K562 (cell line): ENCODE measurements around the gene CCDC124. TPM values are rescaled to one million over a fixed set of nuclear protein-coding genes. Genes with fewer than 3 reads are reported as not detected.

Source experiments
- ATAC-seq: fragments of 200-7000 bp; cut with Tn5 transposase; 3 replicates; pipeline ENCODE4 v1.9.1; 2020; ENCODE audit warnings: moderate library complexity
- BruUV-seq: library from RNA; stranded (reverse); fragments of 400-500 nt; replicated peaks from 2 replicates; lab custom pipeline; 2021; lab: Mats Ljungman, UMichigan
- CTCF ChIA-PET: fragments of 300-600 bp; formaldehyde crosslinking; extraction: SDS; loops from one replicate; lab custom pipeline; 2021; ENCODE audit warnings: low intra/inter-chr PET ratio; lab: Yijun Ruan, JAX
- POLR2A ChIA-PET: fragments of 300-600, 350-650 bp; sonication (Branson Sonifier 250); formaldehyde crosslinking; extraction: SDS; loops from one replicate; lab custom pipeline; 2021; ENCODE audit warnings: antibody characterized with exemption, inconsistent platforms; lab: Yijun Ruan, JAX
- DNase-seq, 4 experiments: peaks; one replicate each; pipeline versions ENCODE4 v3.0.0 to v3.0.0-alpha.2; 2011 to 2018; ENCODE audit warnings: low spot score in 3 of 4, mixed read lengths in 3 of 4; ENCODE audit errors: extremely low read depth in 1 of 4
- FAIRE-seq: peaks from 2 replicates; lab custom pipeline; 2011; peaks lifted over from hg19 to GRCh38; lab: Jason Lieb, UNC
- H2AFZ ChIP-seq: 2 replicates; pipeline ENCODE4 v1.6.0; 2011; ENCODE audit warnings: low read depth, low read length, control low read depth, inconsistent platforms
- H3K27ac ChIP-seq: fragments of 200-600 bp; 3 replicates; pipeline ENCODE4 v1.8.0; 2011; ENCODE audit warnings: low read depth, mild to moderate bottlenecking, control low read depth, inconsistent platforms, low read length, moderate library complexity, mixed read lengths; ENCODE audit errors: extremely low read depth
- H3K27me3 ChIP-seq, 2 experiments: fragments of 300-600 bp in 1 of 2; 2 replicates in 1 of 2; 3 replicates in 1 of 2; pipeline versions ENCODE4 v1.6.0 to v1.8.0; 2011; ENCODE audit warnings: inconsistent platforms in 2 of 2, low read length in 2 of 2, mild to moderate bottlenecking in 1 of 2, mixed read lengths in 1 of 2, moderate library complexity in 1 of 2; ENCODE audit not compliant: control insufficient read depth in 2 of 2, insufficient read depth in 2 of 2
- H3K36me3 ChIP-seq: fragments of 300-600 bp; 3 replicates; pipeline ENCODE4 v1.8.0; 2011; ENCODE audit warnings: mild to moderate bottlenecking, low read length, inconsistent platforms; ENCODE audit not compliant: control insufficient read depth, insufficient read depth
- H3K4me1 ChIP-seq, 2 experiments: fragments of 200-600 bp in 1 of 2; replicated peaks in 1 of 2; 2 replicates in 1 of 2; 3 replicates in 1 of 2; pipeline versions ENCODE4 v1.5.1 to v1.8.0; 2011; ENCODE audit warnings: inconsistent platforms in 2 of 2, low read length in 2 of 2, mild to moderate bottlenecking in 1 of 2, mixed read lengths in 1 of 2, moderate library complexity in 1 of 2; ENCODE audit not compliant: control insufficient read depth in 2 of 2, insufficient read depth in 2 of 2
- H3K4me2 ChIP-seq: 2 replicates; pipeline ENCODE4 v1.6.1; 2011; ENCODE audit warnings: low read length, control low read depth, inconsistent platforms, mixed read lengths; ENCODE audit not compliant: insufficient read depth
- H3K4me3 ChIP-seq: fragments of 200-600 bp; sonication (generic), shearing (Covaris generic); 2 replicates; pipeline ENCODE4 v1.5.1; 2016; ENCODE audit warnings: control low read depth, inconsistent platforms
- H3K79me2 ChIP-seq: fragments of 200-600 bp; 3 replicates; pipeline ENCODE4 v1.8.0; 2011; ENCODE audit warnings: low read length, inconsistent platforms; ENCODE audit not compliant: control insufficient read depth, insufficient read depth
- H3K9ac ChIP-seq, 2 experiments: 2 replicates each; pipeline versions ENCODE4 v1.6.0 to v1.6.1; 2011; ENCODE audit warnings: low read depth in 2 of 2, low read length in 2 of 2, control low read depth in 1 of 2, inconsistent platforms in 1 of 2, mild to moderate bottlenecking in 1 of 2, mixed read lengths in 1 of 2; ENCODE audit not compliant: insufficient read depth in 1 of 2
- H3K9me1 ChIP-seq: one replicate; pipeline ENCODE4 v1.6.0; 2011; ENCODE audit warnings: inconsistent platforms, mild to moderate bottlenecking, low read length, moderate library complexity; ENCODE audit not compliant: control insufficient read depth, insufficient read depth
- H3K9me3 ChIP-seq: replicated peaks from 2 replicates; pipeline ENCODE4 v1.5.1; 2011; ENCODE audit warnings: low read depth, low read length, inconsistent platforms; ENCODE audit not compliant: control insufficient read depth, insufficient read depth
- H4K20me1 ChIP-seq: replicated peaks from 2 replicates; pipeline ENCODE4 v1.6.1; 2011; ENCODE audit warnings: low read length, inconsistent platforms, mixed read lengths; ENCODE audit not compliant: control insufficient read depth, insufficient read depth
- BDP1 ChIP-seq: IDR thresholded peaks from 3 replicates; pipeline ENCODE4 v1.6.1; 2011; ENCODE audit not compliant: insufficient read length, insufficient read depth
- BMI1 ChIP-seq: fragments of 150-350 bp; IDR thresholded peaks from 2 replicates; pipeline ENCODE4 v1.6.1; 2014; ENCODE audit warnings: low read length
- BRD4 ChIP-seq: fragments of 200-600 bp; sonication (generic); IDR thresholded peaks from 2 replicates; pipeline ENCODE4 v1.6.1; 2017; ENCODE audit warnings: inconsistent platforms
- ETV1 ChIP-seq: fragments of 450-650 bp; conservative IDR thresholded peaks from 2 replicates; pipeline ENCODE4 v1.6.1; 2016; ENCODE audit warnings: missing genetic modification characterization, control low read depth, low read depth, missing compliant biosample characterization
- HNRNPH1 ChIP-seq: fragments of 200-400 bp; formaldehyde crosslinking; optimal IDR thresholded peaks from 2 replicates; pipeline ENCODE3; 2017; ENCODE audit warnings: low read depth, mild to moderate bottlenecking, low read length, moderate library complexity
- MAFF ChIP-seq: IDR thresholded peaks from 2 replicates; pipeline ENCODE4 v1.6.1; 2012; ENCODE audit warnings: low read length, improper control_type of control experiment
- MAFG ChIP-seq: fragments of 450-650 bp; conservative IDR thresholded peaks from 2 replicates; pipeline ENCODE4 v1.6.1; 2016; ENCODE audit warnings: missing genetic modification characterization, missing compliant biosample characterization
- NEUROD1 ChIP-seq: fragments of 150-350 bp; IDR thresholded peaks from 2 replicates; pipeline ENCODE4 v1.6.1; 2014; ENCODE audit warnings: borderline replicate concordance, low read length, low read depth; ENCODE audit not compliant: partially characterized antibody
- NR2C2 ChIP-seq, 2 experiments: fragments of 200-800 bp in 1 of 2; sonication (Bioruptor generic) in 1 of 2; sonication (generic) in 1 of 2; formaldehyde crosslinking in 1 of 2; IDR thresholded peaks; 2 replicates each; pipeline versions ENCODE4 v1.6.1 to v1.8.0; 2016 to 2022; ENCODE audit warnings: mild to moderate bottlenecking in 1 of 2, missing compliant biosample characterization in 1 of 2, missing genetic modification characterization in 1 of 2, missing genetic modification reagents in 1 of 2
- SP2 ChIP-seq: IDR thresholded peaks from 2 replicates; pipeline ENCODE4 v1.6.1; 2011; ENCODE audit warnings: mild to moderate bottlenecking, low read depth, low read length, moderate library complexity; ENCODE audit not compliant: poor library complexity, severe bottlenecking; ENCODE audit errors: extremely low read depth
- STAT5B ChIP-seq: fragments of 250-450 bp; sonication (Bioruptor Pico); IDR thresholded peaks from 2 replicates; pipeline ENCODE4 v1.8.0; 2021; ENCODE audit warnings: mild to moderate bottlenecking, inconsistent platforms
- ZFX ChIP-seq: sonication (generic); formaldehyde crosslinking; IDR thresholded peaks from 2 replicates; pipeline ENCODE4 v1.8.0; 2022; ENCODE audit warnings: mild to moderate bottlenecking, missing genetic modification reagents, moderate library complexity
- ZNF121 ChIP-seq: sonication (generic); formaldehyde crosslinking; conservative IDR thresholded peaks from 2 replicates; pipeline ENCODE4 v1.8.0; 2022; ENCODE audit warnings: missing genetic modification reagents
- WGBS: fragments of 100-300 bp; shearing (Covaris generic); methylation state at CpG from one replicate; pipeline ENCODE4 v1.1.6; 2016; ENCODE audit warnings: low coverage, mixed read lengths; ENCODE audit not compliant: insufficient coverage; ENCODE audit errors: missing lambda C conversion rate; 5-methylcytosine and 5-hydroxymethylcytosine counted together
- in situ Hi-C: fragments of 300-500 bp; cut with MboI; formaldehyde crosslinking; loops from 4 replicates; pipeline ENCODE4 v1.15.0; 2018; ENCODE audit warnings: inconsistent platforms, mixed read lengths
- intact Hi-C: fragments of 100-400 bp; cut with micrococcal nuclease; formaldehyde crosslinking; loops from 2 replicates; pipeline ENCODE4 v1.14.2; 2022
- polyA plus RNA-seq, 8 experiments: library from polyadenylated mRNA; depleted of rRNA in 4 of 8; stranded (reverse) in 5 of 8; unstranded in 3 of 8; fragments of >200 nt; fragmentation: Nextera tagmentation in 2 of 8; fragmentation: Illumina TruSeq in 1 of 8; extraction: Ambion mirVana in 2 of 8; extraction: Trizol in 1 of 8; gene quantifications; 2 replicates each; pipeline versions ENCODE4 v1.2.1 to v1.2.3, GENCODE V29; 2011 to 2014; ENCODE audit warnings: inconsistent platforms in 1 of 8, missing spikeins in 1 of 8
- total RNA-seq, 7 experiments: library from RNA; depleted of rRNA in 6 of 7; stranded (reverse); fragments of >200 nt in 6 of 7; fragmentation: Illumina TruSeq in 2 of 7; extraction: Trizol in 2 of 7; gene quantifications; 2 replicates each; pipeline versions ENCODE4 v1.2.1 to v1.2.3, GENCODE V29; 2011 to 2021; ENCODE audit warnings: low replicate concordance in 1 of 7
- TF ChIP-seq, protein P1 (sequence below): fragments of 450-650 bp; formaldehyde crosslinking; IDR thresholded peaks from 2 replicates; pipeline ENCODE4 v1.4.0; 2020; ENCODE audit warnings: mild to moderate bottlenecking, moderate library complexity

Gene CCDC124
- total and polyA plus RNA-seq, 9 of the 15 experiments (the other 6 are each of a cell fraction or from before 2014, with no cell fraction given), result 5.8 to 234 (median 40.1) TPM

DNA sequence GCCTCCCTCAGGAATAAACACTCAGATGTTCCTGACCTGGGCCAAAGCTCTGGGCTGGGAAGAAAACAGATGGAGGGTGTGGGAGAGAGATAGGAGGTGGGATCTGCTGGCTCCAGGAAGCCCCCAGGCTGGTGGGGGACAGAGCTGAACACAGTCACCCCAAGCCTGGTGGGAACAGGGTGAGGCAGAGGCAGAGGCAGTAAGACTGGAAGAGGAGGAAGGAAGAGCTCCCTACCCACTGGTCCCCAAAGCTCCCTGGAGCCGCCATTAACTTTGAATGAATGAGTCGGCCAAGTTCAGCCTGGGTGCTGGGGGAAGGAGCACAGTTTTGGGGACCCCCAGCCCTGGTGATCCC is 33.3 kb downstream of the CCDC124 start:
- no peak for TF ChIP-seq BDP1
- TF ChIP-seq, all 486 proteins: peak for 0
- H3K9me3 ChIP-seq, result no peaks in the 10 kb centered on the region
- H4K20me1 ChIP-seq, result no peaks in the 10 kb centered on the region
- WGBS, result 19% methylated on average over 2 of the region's 2 CpGs
- CTCF ChIA-PET, result no interaction called here
- no peaks in the 10 kb centered on the region for H3K9me1 ChIP-seq
- intact Hi-C loops, result no loop called here
- no peak for FAIRE-seq
- peak overlapping the region in 1 of 2 experiments; percentile 78; a peak in 1 of 4 replicates for H3K9ac ChIP-seq
- H3K36me3 ChIP-seq, result no peaks in the 10 kb centered on the region
- ATAC-seq, result no peak
- peak overlapping the region; percentile 57 for H2AFZ ChIP-seq
- H3K79me2 ChIP-seq, result no peaks in the 10 kb centered on the region
- peaks cover 12 to 47% of the 10 kb centered on the region in 2 experiments for H3K4me1 ChIP-seq
- DNase-seq, result peak in 1 of 4 experiments; percentile 49
- in situ Hi-C loops, result no loop called here
- no peak overlapping the region for H3K27ac ChIP-seq
- POLR2A ChIA-PET, result interaction anchor here (0.6 to 0.9 kb wide), 2 partner anchors 11 to 308 kb away, joined by 3 read pairs; no protein-coding TSS in a partner anchor
- no peak overlapping the region; the same call in 1 of the 2 replicates for H3K4me2 ChIP-seq
- no TSS peak for BruUV-seq
- no peak overlapping the region for H3K4me3 ChIP-seq
- H3K27me3 ChIP-seq, result no peaks in the 10 kb centered on the region

DNA sequence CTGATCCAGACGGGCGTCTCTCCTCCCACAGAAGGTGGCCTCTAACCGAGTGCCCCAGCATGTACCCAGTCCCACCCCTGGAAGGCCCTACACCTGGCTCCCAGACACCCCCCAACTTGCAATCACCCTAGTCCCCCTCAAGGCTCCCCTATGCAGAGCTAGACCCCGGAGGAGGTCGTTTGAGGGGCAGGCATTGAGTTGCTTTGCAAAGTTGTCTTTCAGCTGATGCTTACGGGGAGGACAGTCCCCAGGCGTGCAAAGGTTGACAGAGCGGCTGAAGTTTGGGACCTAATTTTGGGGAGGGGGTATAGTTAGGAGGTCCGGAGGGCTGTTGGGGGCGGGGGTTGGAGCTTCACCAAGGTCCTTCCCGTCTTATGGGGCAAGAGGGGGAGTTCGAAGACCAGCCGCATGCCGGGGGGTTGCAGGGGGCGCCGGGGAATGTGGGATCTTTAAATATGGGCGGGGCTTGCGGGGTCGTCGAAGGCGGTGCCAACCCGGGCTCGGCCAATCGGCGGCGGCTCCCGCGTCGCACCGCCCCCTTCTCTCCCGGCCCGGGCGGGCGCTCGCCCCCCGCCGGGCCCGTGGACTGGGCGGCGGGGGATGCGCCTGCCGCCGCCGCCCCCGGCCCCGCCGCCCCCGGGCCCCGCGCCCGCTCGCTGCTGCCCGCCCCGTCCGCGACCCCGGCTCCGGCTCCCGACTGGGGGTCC is 33.9 kb downstream of the CCDC124 start, which contains the start of gene KCNN1:
KCNN1 (plus strand) TSS at position 558 of the 707 bp plus-strand sequence. CDS start 6,782 bp downstream, outside the sequence.
- ATAC-seq, result peak; percentile 74
- BruUV-seq, result no TSS peak
- POLR2A ChIA-PET, result interaction anchor here (0.9 kb wide), 1 partner anchor 11 kb away, joined by 3 read pairs; no protein-coding TSS in a partner anchor
- Histone ChIP-seq H3K9me3 (no peaks in the 10 kb centered on the region), H3K27ac (no peak within 1 kb of the TSS), H4K20me1 (no peaks in the 10 kb centered on the region), H3K9ac (peak within 1 kb of the TSS in 1 of 2 experiments; percentile 90; a peak in 2 of 4 replicates), H3K4me2 (peak within 1 kb of the TSS; percentile 69), H2AFZ (peak within 1 kb of the TSS; percentile 57), H3K4me3 (peak within 1 kb of the TSS; percentile 36), H3K36me3 (no peaks in the 10 kb centered on the region), H3K4me1 (peaks cover 12 to 47% of the 10 kb centered on the region in 2 experiments), H3K27me3 (no peaks in the 10 kb centered on the region), H3K79me2 (no peaks in the 10 kb centered on the region), H3K9me1 (no peaks in the 10 kb centered on the region)
- 32% methylated on average over 9 of the region's 59 CpGs for WGBS
- intact Hi-C loops (no loop called here), in situ Hi-C loops (no loop called here)
- DNase-seq, result peak in 3 of 4 experiments; percentile 92 to 99 (median 99)
- FAIRE-seq, result no peak
- CTCF ChIA-PET, result no interaction called here
- TF ChIP-seq ZNF121 (CRISPR knock-in tag), result no peak
- TF ChIP-seq, protein P1, sequence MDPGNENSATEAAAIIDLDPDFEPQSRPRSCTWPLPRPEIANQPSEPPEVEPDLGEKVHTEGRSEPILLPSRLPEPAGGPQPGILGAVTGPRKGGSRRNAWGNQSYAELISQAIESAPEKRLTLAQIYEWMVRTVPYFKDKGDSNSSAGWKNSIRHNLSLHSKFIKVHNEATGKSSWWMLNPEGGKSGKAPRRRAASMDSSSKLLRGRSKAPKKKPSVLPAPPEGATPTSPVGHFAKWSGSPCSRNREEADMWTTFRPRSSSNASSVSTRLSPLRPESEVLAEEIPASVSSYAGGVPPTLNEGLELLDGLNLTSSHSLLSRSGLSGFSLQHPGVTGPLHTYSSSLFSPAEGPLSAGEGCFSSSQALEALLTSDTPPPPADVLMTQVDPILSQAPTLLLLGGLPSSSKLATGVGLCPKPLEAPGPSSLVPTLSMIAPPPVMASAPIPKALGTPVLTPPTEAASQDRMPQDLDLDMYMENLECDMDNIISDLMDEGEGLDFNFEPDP (CRISPR knock-in tag), result no peak
- no peak for TF ChIP-seq NR2C2 (CRISPR knock-in tag; IDR thresholded peaks at IDR 0.05)
- TF ChIP-seq NR2C2 (tag; IDR thresholded peaks at IDR 0.05), result 0 out of 2 replicates have a peak, but pooled peaks have one; percentile 36
- TF ChIP-seq ZFX, result 0 out of 2 replicates have a peak, but pooled peaks have one; percentile 25
- no peak for TF ChIP-seq ETV1 (tag)
- TF ChIP-seq MAFG (tag), result no peak
- no peak for TF ChIP-seq BMI1
- no peak for TF ChIP-seq BRD4
- TF ChIP-seq STAT5B (CRISPR knock-in tag), result no peak
- no peak for TF ChIP-seq MAFF
- no peak for TF ChIP-seq NEUROD1
- no peak for TF ChIP-seq SP2
- TF ChIP-seq HNRNPH1, result no peak
